ENCODE results near the gene PLCD3. TPM values are rescaled to one million over a fixed set of nuclear protein-coding genes. Genes with fewer than 3 reads are reported as not detected.

The PLCD3 gene
- total RNA-seq, 6 experiments from 2014 or later = 77.2 to 112 (median 83.8) TPM

DNA sequence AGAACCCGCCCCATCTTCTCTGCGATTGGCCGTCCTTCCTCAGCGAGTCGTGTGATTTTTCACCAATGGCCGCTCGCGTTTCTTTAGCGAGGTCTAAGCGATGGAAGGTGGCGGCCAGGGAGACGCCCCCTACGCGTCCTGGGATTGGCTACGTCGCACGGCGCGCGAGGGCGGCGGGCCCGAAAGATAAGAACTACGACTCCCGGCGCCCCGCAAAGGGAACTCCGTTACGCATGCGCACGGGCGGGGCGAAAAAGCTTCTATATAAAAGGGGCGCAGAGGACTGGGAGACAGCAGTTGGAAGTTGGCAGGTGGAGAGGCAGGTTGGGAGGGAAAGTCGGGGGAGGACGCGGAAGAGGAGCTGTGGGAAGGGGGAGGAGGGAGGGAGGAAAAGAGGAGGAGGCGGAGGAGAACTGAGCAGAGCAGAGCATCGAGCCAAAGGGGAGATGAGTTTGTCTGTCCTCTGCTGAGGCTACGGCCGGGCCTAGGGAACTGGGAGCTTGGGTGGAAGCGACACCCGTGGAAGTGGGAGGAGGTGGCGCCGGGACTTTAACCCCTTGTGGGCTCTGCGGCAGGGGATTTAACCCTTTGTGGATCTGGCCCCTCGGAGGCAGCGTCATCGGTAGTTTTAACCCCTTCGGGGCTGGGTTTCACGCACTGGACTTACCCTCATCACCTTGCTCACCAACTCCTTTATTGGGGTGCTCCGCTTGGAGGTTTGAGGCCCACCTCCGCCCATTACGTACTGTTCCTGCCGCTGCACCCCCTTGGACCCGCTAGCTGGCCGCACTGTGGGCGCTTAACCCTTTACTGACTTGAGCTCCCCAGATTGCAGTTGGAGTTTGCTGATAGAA lies 16.1 kb upstream of the PLCD3 start, which contains the start of gene HEXIM1:
Gene HEXIM1 (plus strand): TSS at position 293 of the 854 bp plus-strand sequence. CDS start 716 bp downstream, outside the sequence.
- H3K4me1 Mint-ChIP-seq (ENCODE audit: low read depth) = peaks cover 38% of the 10 kb centered on the region
- H3K9me3 Mint-ChIP-seq = peaks cover 5% of the 10 kb centered on the region
- peak within 1 kb of the TSS; percentile 96 for H3K4me3 Mint-ChIP-seq
- TF ChIP-seq, protein P1, sequence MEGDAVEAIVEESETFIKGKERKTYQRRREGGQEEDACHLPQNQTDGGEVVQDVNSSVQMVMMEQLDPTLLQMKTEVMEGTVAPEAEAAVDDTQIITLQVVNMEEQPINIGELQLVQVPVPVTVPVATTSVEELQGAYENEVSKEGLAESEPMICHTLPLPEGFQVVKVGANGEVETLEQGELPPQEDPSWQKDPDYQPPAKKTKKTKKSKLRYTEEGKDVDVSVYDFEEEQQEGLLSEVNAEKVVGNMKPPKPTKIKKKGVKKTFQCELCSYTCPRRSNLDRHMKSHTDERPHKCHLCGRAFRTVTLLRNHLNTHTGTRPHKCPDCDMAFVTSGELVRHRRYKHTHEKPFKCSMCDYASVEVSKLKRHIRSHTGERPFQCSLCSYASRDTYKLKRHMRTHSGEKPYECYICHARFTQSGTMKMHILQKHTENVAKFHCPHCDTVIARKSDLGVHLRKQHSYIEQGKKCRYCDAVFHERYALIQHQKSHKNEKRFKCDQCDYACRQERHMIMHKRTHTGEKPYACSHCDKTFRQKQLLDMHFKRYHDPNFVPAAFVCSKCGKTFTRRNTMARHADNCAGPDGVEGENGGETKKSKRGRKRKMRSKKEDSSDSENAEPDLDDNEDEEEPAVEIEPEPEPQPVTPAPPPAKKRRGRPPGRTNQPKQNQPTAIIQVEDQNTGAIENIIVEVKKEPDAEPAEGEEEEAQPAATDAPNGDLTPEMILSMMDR (IDR thresholded peaks at IDR 0.05) = no peak
- peaks cover 21% of the 10 kb centered on the region for H3K27me3 Mint-ChIP-seq (ENCODE audit: insufficient read depth)
- H3K36me3 Mint-ChIP-seq (ENCODE audit: low read depth) = peaks cover 38% of the 10 kb centered on the region
- peak; percentile 100 for DNase-seq
- H3K27ac Mint-ChIP-seq = peak within 1 kb of the TSS; percentile 100

DNA sequence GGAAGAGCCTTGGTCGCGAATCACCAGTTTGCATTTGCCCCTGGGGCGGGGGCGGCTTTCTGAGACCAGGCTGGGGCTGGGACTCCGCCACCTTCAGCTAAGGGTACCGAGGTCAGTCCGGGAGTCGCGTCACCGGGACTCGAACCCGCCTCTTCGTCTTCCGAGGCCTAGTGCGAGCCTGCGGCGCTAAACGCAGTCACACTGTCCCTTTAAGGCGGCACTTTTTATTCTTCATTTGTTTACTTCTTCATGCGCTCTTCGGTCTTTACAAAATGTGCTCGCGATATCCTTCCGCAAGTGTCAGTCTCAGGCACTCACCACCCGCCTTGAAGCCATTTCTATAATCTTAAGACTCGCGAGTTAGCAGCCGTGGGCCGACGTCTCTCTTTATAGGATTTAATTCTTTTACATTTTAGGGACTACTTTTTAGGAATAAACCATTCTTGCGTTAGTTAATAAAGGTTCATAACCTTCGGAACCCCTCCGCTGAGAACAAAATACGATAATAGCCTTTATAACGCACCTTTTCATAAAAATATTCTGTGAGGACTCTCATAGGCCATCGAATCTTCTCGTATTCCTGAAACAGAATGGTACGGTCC lies 15.4 kb upstream of the PLCD3 start:
- Mint-ChIP-seq H3K4me1 (ENCODE audit: low read depth) (peaks cover 38% of the 10 kb centered on the region), H3K27me3 (ENCODE audit: insufficient read depth) (peaks cover 21% of the 10 kb centered on the region), H3K27ac (peak overlapping the region; percentile 100), H3K9me3 (peaks cover 5% of the 10 kb centered on the region), H3K36me3 (ENCODE audit: low read depth) (peaks cover 38% of the 10 kb centered on the region), H3K4me3 (peak overlapping the region; percentile 96)
- TF ChIP-seq, protein P1 (IDR thresholded peaks at IDR 0.05) = no peak
- peak; percentile 92 for DNase-seq

DNA sequence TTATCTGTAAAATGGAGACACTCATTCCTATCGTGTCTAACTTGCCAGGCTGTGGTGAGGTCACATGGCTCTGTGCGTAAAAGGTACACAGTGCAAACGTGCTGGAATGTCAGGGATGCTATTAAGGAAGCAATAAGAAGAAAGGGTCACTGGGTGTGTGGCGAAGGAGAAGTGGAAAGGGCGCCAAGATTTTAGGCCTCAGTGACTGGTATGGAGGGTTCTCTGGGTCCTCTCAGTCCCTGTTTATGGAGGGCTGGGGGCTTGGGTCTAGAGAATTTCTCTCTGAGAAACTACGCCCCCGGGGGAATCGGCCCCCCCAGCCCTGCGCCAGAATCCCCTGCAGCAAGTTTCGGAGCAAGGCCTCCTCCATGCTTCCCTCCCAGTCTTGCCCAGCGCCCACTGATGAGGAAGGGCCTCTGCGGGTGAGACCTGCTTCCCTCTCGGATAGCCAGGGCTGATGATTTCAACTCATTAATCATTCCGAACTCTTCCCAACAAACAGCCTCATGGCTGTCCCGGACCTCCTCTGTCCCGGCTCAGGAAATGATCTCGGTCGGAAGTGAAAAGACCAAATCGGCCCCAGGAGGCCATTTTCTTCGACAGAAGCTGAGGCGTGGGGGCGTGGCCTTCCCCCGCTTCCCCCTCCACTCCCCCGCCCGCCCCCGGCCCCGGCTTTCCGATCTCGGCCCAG lies 14.7 kb upstream of the PLCD3 start:
- peaks cover 38% of the 10 kb centered on the region for H3K4me1 Mint-ChIP-seq (ENCODE audit: low read depth)
- H3K36me3 Mint-ChIP-seq (ENCODE audit: low read depth) = peaks cover 38% of the 10 kb centered on the region
- peaks cover 21% of the 10 kb centered on the region for H3K27me3 Mint-ChIP-seq (ENCODE audit: insufficient read depth)
- peak overlapping the region; percentile 100 for H3K27ac Mint-ChIP-seq
- TF ChIP-seq, protein P1 (IDR thresholded peaks at IDR 0.05) = no peak
- DNase-seq = peak; percentile 68
- H3K4me3 Mint-ChIP-seq = peak overlapping the region; percentile 96
- peaks cover 5% of the 10 kb centered on the region for H3K9me3 Mint-ChIP-seq

DNA sequence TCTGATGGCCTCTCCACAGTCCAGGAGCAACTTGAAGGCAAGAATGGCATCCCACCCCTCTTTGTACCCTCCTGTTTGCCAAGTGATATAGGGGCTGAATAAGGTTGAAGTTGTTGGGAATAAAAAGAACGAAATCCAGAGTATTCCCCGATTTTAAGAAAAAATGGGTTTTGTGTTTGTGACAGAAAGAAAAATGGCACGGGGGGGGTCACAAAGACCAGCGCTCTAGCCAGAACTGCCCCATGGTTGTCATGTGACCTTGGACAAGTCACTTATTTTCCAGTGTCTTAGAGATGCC lies 14.2 kb upstream of the PLCD3 start:
- DNase-seq = no peak
- peaks cover 33% of the 10 kb centered on the region for H3K4me1 Mint-ChIP-seq (ENCODE audit: low read depth)
- TF ChIP-seq, protein P1 (IDR thresholded peaks at IDR 0.05) = no peak
- H3K36me3 Mint-ChIP-seq (ENCODE audit: low read depth) = peaks cover 37% of the 10 kb centered on the region
- peaks cover 21% of the 10 kb centered on the region for H3K27me3 Mint-ChIP-seq (ENCODE audit: insufficient read depth)
- H3K9me3 Mint-ChIP-seq = peaks cover 5% of the 10 kb centered on the region
- peak overlapping the region; percentile 96 for H3K4me3 Mint-ChIP-seq
- H3K27ac Mint-ChIP-seq = peak overlapping the region; percentile 100

DNA sequence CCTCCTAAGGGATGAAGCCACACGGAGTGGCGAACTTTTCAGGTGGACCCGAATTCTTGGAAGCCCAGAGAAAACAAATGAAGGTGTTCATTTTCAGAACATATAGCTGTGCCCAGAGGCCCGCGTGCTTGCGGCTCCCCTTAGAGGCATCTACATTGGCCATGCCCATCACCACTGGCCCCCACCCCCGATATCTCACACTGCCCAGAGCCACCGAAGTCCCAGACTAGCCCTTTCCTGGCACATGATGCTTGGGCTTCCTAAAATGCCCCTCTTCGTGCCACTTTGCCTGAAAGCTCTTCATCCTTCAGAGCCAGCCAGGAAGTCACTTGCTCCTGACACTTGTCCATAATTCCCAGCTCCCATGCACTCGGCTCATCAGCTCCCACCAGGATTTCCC lies 13.9 kb upstream of the PLCD3 start:
- H3K27me3 Mint-ChIP-seq (ENCODE audit: insufficient read depth) = peaks cover 21% of the 10 kb centered on the region
- H3K4me1 Mint-ChIP-seq (ENCODE audit: low read depth) = peaks cover 30% of the 10 kb centered on the region
- H3K27ac Mint-ChIP-seq = peak overlapping the region; percentile 100
- DNase-seq = no peak
- H3K4me3 Mint-ChIP-seq = peak overlapping the region; percentile 96
- TF ChIP-seq, protein P1 (IDR thresholded peaks at IDR 0.05) = no peak
- H3K36me3 Mint-ChIP-seq (ENCODE audit: low read depth) = peaks cover 34% of the 10 kb centered on the region
- peaks cover 5% of the 10 kb centered on the region for H3K9me3 Mint-ChIP-seq

Data from HFFc6 (cell line).